K562 (cell line): ENCODE data around the gene OMP. TPM values are rescaled to one million over a fixed set of nuclear protein-coding genes. Genes with fewer than 3 reads are reported as not detected.

Experiments used
- ATAC-seq: fragments of 200-7000 bp; cut with Tn5 transposase; 3 replicates; pipeline ENCODE4 v1.9.1; 2020; ENCODE audit warnings: moderate library complexity
- BruUV-seq: library from RNA; stranded (reverse); fragments of 400-500 nt; replicated peaks from 2 replicates; lab custom pipeline; 2021; lab: Mats Ljungman, UMichigan
- CTCF ChIA-PET: fragments of 300-600 bp; formaldehyde crosslinking; extraction: SDS; loops from one replicate; lab custom pipeline; 2021; ENCODE audit warnings: low intra/inter-chr PET ratio; lab: Yijun Ruan, JAX
- POLR2A ChIA-PET: fragments of 300-600, 350-650 bp; sonication (Branson Sonifier 250); formaldehyde crosslinking; extraction: SDS; loops from one replicate; lab custom pipeline; 2021; ENCODE audit warnings: antibody characterized with exemption, inconsistent platforms; lab: Yijun Ruan, JAX
- DNase-seq, 4 experiments: peaks; one replicate each; pipeline versions ENCODE4 v3.0.0 to v3.0.0-alpha.2; 2011 to 2018; ENCODE audit warnings: low spot score in 3 of 4, mixed read lengths in 3 of 4; ENCODE audit errors: extremely low read depth in 1 of 4
- FAIRE-seq: peaks from 2 replicates; lab custom pipeline; 2011; peaks lifted over from hg19 to GRCh38; lab: Jason Lieb, UNC
- H2AFZ ChIP-seq: 2 replicates; pipeline ENCODE4 v1.6.0; 2011; ENCODE audit warnings: low read depth, low read length, control low read depth, inconsistent platforms
- H3K27ac ChIP-seq: fragments of 200-600 bp; 3 replicates; pipeline ENCODE4 v1.8.0; 2011; ENCODE audit warnings: low read depth, mild to moderate bottlenecking, control low read depth, inconsistent platforms, low read length, moderate library complexity, mixed read lengths; ENCODE audit errors: extremely low read depth
- H3K27me3 ChIP-seq, 2 experiments: fragments of 300-600 bp in 1 of 2; 2 replicates in 1 of 2; 3 replicates in 1 of 2; pipeline versions ENCODE4 v1.6.0 to v1.8.0; 2011; ENCODE audit warnings: inconsistent platforms in 2 of 2, low read length in 2 of 2, mild to moderate bottlenecking in 1 of 2, mixed read lengths in 1 of 2, moderate library complexity in 1 of 2; ENCODE audit not compliant: control insufficient read depth in 2 of 2, insufficient read depth in 2 of 2
- H3K36me3 ChIP-seq: fragments of 300-600 bp; 3 replicates; pipeline ENCODE4 v1.8.0; 2011; ENCODE audit warnings: mild to moderate bottlenecking, low read length, inconsistent platforms; ENCODE audit not compliant: control insufficient read depth, insufficient read depth
- H3K4me1 ChIP-seq, 2 experiments: fragments of 200-600 bp in 1 of 2; replicated peaks in 1 of 2; 2 replicates in 1 of 2; 3 replicates in 1 of 2; pipeline versions ENCODE4 v1.5.1 to v1.8.0; 2011; ENCODE audit warnings: inconsistent platforms in 2 of 2, low read length in 2 of 2, mild to moderate bottlenecking in 1 of 2, mixed read lengths in 1 of 2, moderate library complexity in 1 of 2; ENCODE audit not compliant: control insufficient read depth in 2 of 2, insufficient read depth in 2 of 2
- H3K4me2 ChIP-seq: 2 replicates; pipeline ENCODE4 v1.6.1; 2011; ENCODE audit warnings: low read length, control low read depth, inconsistent platforms, mixed read lengths; ENCODE audit not compliant: insufficient read depth
- H3K4me3 ChIP-seq: fragments of 200-600 bp; sonication (generic), shearing (Covaris generic); 2 replicates; pipeline ENCODE4 v1.5.1; 2016; ENCODE audit warnings: control low read depth, inconsistent platforms
- H3K79me2 ChIP-seq: fragments of 200-600 bp; 3 replicates; pipeline ENCODE4 v1.8.0; 2011; ENCODE audit warnings: low read length, inconsistent platforms; ENCODE audit not compliant: control insufficient read depth, insufficient read depth
- H3K9ac ChIP-seq, 2 experiments: 2 replicates each; pipeline versions ENCODE4 v1.6.0 to v1.6.1; 2011; ENCODE audit warnings: low read depth in 2 of 2, low read length in 2 of 2, control low read depth in 1 of 2, inconsistent platforms in 1 of 2, mild to moderate bottlenecking in 1 of 2, mixed read lengths in 1 of 2; ENCODE audit not compliant: insufficient read depth in 1 of 2
- H3K9me1 ChIP-seq: one replicate; pipeline ENCODE4 v1.6.0; 2011; ENCODE audit warnings: inconsistent platforms, mild to moderate bottlenecking, low read length, moderate library complexity; ENCODE audit not compliant: control insufficient read depth, insufficient read depth
- H3K9me3 ChIP-seq: replicated peaks from 2 replicates; pipeline ENCODE4 v1.5.1; 2011; ENCODE audit warnings: low read depth, low read length, inconsistent platforms; ENCODE audit not compliant: control insufficient read depth, insufficient read depth
- H4K20me1 ChIP-seq: replicated peaks from 2 replicates; pipeline ENCODE4 v1.6.1; 2011; ENCODE audit warnings: low read length, inconsistent platforms, mixed read lengths; ENCODE audit not compliant: control insufficient read depth, insufficient read depth
- ADNP ChIP-seq: fragments of 200-800 bp; sonication (Bioruptor generic); IDR thresholded peaks from 2 replicates; pipeline ENCODE4 v1.6.1; 2016; ENCODE audit warnings: missing genetic modification characterization, missing compliant biosample characterization
- ATF3 ChIP-seq, 2 experiments: fragments of 450-650 bp in 1 of 2; sonication (generic) in 1 of 2; formaldehyde crosslinking in 1 of 2; IDR thresholded peaks in 1 of 2; conservative IDR thresholded peaks in 1 of 2; 2 replicates each; pipeline versions ENCODE4 v1.6.1 to v1.8.1; 2016 to 2023; ENCODE audit warnings: mild to moderate bottlenecking in 2 of 2, moderate library complexity in 2 of 2, inconsistent platforms in 1 of 2, missing genetic modification reagents in 1 of 2
- ATF7 ChIP-seq: fragments of 450-650 bp; IDR thresholded peaks from 2 replicates; pipeline ENCODE4 v1.7.1; 2014; ENCODE audit warnings: mild to moderate bottlenecking, moderate library complexity
- CBFA2T3 ChIP-seq: fragments of 450-650 bp; IDR thresholded peaks from 2 replicates; pipeline ENCODE4 v1.6.1; 2017
- CBX5 ChIP-seq: IDR thresholded peaks from 2 replicates; pipeline ENCODE4 v1.6.1; 2014; ENCODE audit warnings: low read depth, borderline replicate concordance
- HNRNPH1 ChIP-seq: fragments of 200-400 bp; formaldehyde crosslinking; optimal IDR thresholded peaks from 2 replicates; pipeline ENCODE3; 2017; ENCODE audit warnings: low read depth, mild to moderate bottlenecking, low read length, moderate library complexity
- MED1 ChIP-seq: sonication (generic); formaldehyde crosslinking; IDR thresholded peaks from 2 replicates; pipeline ENCODE4 v1.8.1; 2023; ENCODE audit warnings: missing genetic modification reagents, borderline replicate concordance
- SRF ChIP-seq, 2 experiments: fragments of 250-450, 450-650 bp in 1 of 2; sonication (Bioruptor Pico) in 1 of 2; sonication (generic) in 1 of 2; formaldehyde crosslinking; IDR thresholded peaks; 2 replicates each; pipeline versions ENCODE4 v1.5.0 to v1.5.1; 2020 to 2022; ENCODE audit warnings: mild to moderate bottlenecking in 1 of 2, missing genetic modification reagents in 1 of 2
- WGBS: fragments of 100-300 bp; shearing (Covaris generic); methylation state at CpG from one replicate; pipeline ENCODE4 v1.1.6; 2016; ENCODE audit warnings: low coverage, mixed read lengths; ENCODE audit not compliant: insufficient coverage; ENCODE audit errors: missing lambda C conversion rate; 5-methylcytosine and 5-hydroxymethylcytosine counted together
- in situ Hi-C: fragments of 300-500 bp; cut with MboI; formaldehyde crosslinking; loops from 4 replicates; pipeline ENCODE4 v1.15.0; 2018; ENCODE audit warnings: inconsistent platforms, mixed read lengths
- intact Hi-C: fragments of 100-400 bp; cut with micrococcal nuclease; formaldehyde crosslinking; loops from 2 replicates; pipeline ENCODE4 v1.14.2; 2022
- polyA plus RNA-seq, 8 experiments: library from polyadenylated mRNA; depleted of rRNA in 4 of 8; stranded (reverse) in 5 of 8; unstranded in 3 of 8; fragments of >200 nt; fragmentation: Nextera tagmentation in 2 of 8; fragmentation: Illumina TruSeq in 1 of 8; extraction: Ambion mirVana in 2 of 8; extraction: Trizol in 1 of 8; gene quantifications; 2 replicates each; pipeline versions ENCODE4 v1.2.1 to v1.2.3, GENCODE V29; 2011 to 2014; ENCODE audit warnings: inconsistent platforms in 1 of 8, missing spikeins in 1 of 8
- total RNA-seq, 7 experiments: library from RNA; depleted of rRNA in 6 of 7; stranded (reverse); fragments of >200 nt in 6 of 7; fragmentation: Illumina TruSeq in 2 of 7; extraction: Trizol in 2 of 7; gene quantifications; 2 replicates each; pipeline versions ENCODE4 v1.2.1 to v1.2.3, GENCODE V29; 2011 to 2021; ENCODE audit warnings: low replicate concordance in 1 of 7

OMP gene
- total and polyA plus RNA-seq, 9 of the 15 experiments (the other 6 are each of a cell fraction or from before 2014, with no cell fraction given) = not detected

GRCh38 chr11:77054084-77054483, 48.6 kb upstream of the OMP start:
- H2AFZ ChIP-seq = no peak overlapping the region
- peaks cover 0 to 12% of the 10 kb centered on the region in 2 experiments; a peak in 2 of 5 replicates for H3K27me3 ChIP-seq
- H3K9ac ChIP-seq = no peak overlapping the region
- H3K9me1 ChIP-seq = no peaks in the 10 kb centered on the region
- TF ChIP-seq HNRNPH1 = no peak
- peak in 1 of 2 experiments; percentile 97; a peak in 2 of 4 replicates for TF ChIP-seq SRF (CRISPR knock-in tag; IDR thresholded peaks at IDR 0.05)
- no peak for TF ChIP-seq ADNP (tag)
- no peak for TF ChIP-seq CBX5
- no peak overlapping the region for H3K4me3 ChIP-seq
- CTCF ChIA-PET = interaction anchor here (0.9 kb wide), 1 partner anchor 37 kb away, joined by 5 read pairs; no protein-coding TSS in a partner anchor
- no peaks in the 10 kb centered on the region for H3K9me3 ChIP-seq
- intact Hi-C loops = no loop called here
- H4K20me1 ChIP-seq = no peaks in the 10 kb centered on the region
- no TSS peak for BruUV-seq
- in situ Hi-C loops = no loop called here
- H3K27ac ChIP-seq = no peak overlapping the region
- H3K4me1 ChIP-seq = peaks cover 8 to 15% of the 10 kb centered on the region in 2 experiments; a peak in 4 of 5 replicates
- no peak for ATAC-seq
- peak overlapping the region; percentile 9; the same call in 1 of the 2 replicates for H3K4me2 ChIP-seq
- FAIRE-seq = no peak
- POLR2A ChIA-PET = interaction anchor here (0.6 to 1.2 kb wide), 3 partner anchors 10 to 199 kb away, joined by 3 to 5 read pairs (median 3); no protein-coding TSS in a partner anchor
- no peaks in the 10 kb centered on the region for H3K79me2 ChIP-seq
- WGBS = 0% methylated on average over 1 of the region's 1 CpG
- H3K36me3 ChIP-seq = no peaks in the 10 kb centered on the region
- DNase-seq = no peak

DNA sequence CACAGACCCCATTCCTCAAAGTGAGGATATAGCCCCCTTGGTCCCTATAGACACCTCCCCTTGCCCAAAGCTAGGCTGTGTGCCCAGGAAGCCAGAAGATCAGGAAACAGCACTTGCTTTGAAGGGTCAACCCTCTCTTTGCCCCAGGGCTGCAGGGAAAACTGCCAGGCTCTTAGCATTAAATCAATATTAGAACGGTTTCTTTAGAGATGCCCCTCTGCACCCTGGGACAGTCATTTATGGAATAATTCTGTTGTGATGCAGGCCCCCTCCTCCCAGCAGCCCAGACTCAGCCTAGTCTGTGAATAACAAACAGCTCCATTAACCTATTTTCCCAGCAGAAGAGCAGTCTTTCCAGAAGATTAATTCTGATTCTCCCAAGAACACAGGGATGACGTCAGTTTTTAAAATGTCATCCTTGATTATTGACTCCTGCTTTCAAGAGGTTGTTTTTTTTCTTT, 47.5 kb upstream of the OMP start:
- ChIA-PET CTCF (interaction anchor here (0.6 to 0.9 kb wide), 2 partner anchors 36 to 58 kb away, joined by 3 to 5 read pairs; no protein-coding TSS in a partner anchor), POLR2A (interaction anchor here (0.6 to 1.3 kb wide), 3 partner anchors 67 to 315 kb away, joined by 3 read pairs; no protein-coding TSS in a partner anchor)
- Histone ChIP-seq H3K9me1 (no peaks in the 10 kb centered on the region), H2AFZ (no peak overlapping the region), H3K79me2 (no peaks in the 10 kb centered on the region), H3K27ac (no peak overlapping the region), H3K4me2 (no peak overlapping the region), H3K9me3 (no peaks in the 10 kb centered on the region), H4K20me1 (no peaks in the 10 kb centered on the region), H3K4me3 (no peak overlapping the region), H3K36me3 (no peaks in the 10 kb centered on the region), H3K4me1 (peaks cover 8 to 15% of the 10 kb centered on the region in 2 experiments; a peak in 4 of 5 replicates), H3K27me3 (peaks cover 2 to 12% of the 10 kb centered on the region in 2 experiments; a peak in 2 of 5 replicates), H3K9ac (no peak overlapping the region)
- FAIRE-seq (no peak), DNase-seq (no peak), ATAC-seq (no peak)
- intact Hi-C loops (no loop called here), in situ Hi-C loops (no loop called here)
- 15% methylated on average over 2 of the region's 2 CpGs for WGBS
- TF ChIP-seq CBFA2T3 (no peak), ATF3 (IDR thresholded peaks at IDR 0.05) (peak; percentile 73), ATF3 (CRISPR knock-in tag; conservative IDR thresholded peaks at IDR 0.05) (no peak), MED1 (CRISPR knock-in tag) (no peak), ATF7 (peak; percentile 62; the same call in 1 of the 2 replicates)
- BruUV-seq = no TSS peak
